Activated gamma-delta T cell (primary cell): ENCODE data around the gene FBXO15.

Source experiments
- DNase-seq: peaks from one replicate; lab custom pipeline; 2025; lab: John Stamatoyannopoulos, UW

Gene FBXO15

GRCh38 chr18:74153793-74154192 is 6.2 kb upstream of the FBXO15 start:
- DNase-seq: no peak

DNA sequence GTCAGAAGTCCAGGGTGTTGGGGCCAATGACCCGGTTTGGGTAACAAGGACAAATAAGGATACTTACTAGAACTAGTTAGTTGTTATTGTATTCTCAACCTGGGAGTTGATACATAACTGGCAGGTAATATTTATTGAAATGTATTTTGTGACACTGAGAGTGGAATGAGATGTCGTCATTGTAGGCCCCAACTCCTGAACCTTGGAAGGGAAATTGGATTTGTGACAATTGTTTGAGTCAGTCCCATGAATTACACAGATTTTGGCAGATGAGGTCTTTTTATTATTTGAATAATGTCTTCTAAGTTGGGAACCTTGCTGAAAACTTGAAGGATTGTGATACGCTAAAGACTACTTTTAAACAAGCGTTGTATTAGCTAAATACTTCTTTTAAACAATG is 5.7 kb upstream of the FBXO15 start:
- no peak for DNase-seq

DNA sequence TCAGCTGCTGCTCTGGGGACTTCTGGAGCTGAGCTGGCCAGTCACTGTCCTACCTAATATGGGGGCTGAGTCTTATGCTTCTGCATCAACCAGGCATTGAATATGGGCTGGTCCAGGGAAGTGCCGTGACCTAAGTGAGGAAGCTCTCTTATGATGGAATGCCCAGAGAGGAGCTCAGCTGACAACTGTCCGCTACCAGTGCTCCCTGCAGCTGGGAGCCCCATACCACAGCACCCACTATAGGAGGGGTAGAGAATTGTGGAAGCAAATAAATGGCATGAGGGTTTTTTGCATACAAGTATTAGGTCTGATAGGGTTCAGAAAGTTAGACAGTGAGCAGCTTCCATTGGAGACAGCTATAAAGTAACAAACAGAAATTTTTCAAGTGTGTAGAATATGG is 5.2 kb upstream of the FBXO15 start:
- no peak for DNase-seq

- no peak for DNase-seq
These were observed 4.6 kb upstream of the FBXO15 start for GRCh38 chr18:74152270-74152669.

- DNase-seq: no peak
These were observed 2.2 kb upstream of the FBXO15 start for GRCh38 chr18:74149878-74150277.

DNA sequence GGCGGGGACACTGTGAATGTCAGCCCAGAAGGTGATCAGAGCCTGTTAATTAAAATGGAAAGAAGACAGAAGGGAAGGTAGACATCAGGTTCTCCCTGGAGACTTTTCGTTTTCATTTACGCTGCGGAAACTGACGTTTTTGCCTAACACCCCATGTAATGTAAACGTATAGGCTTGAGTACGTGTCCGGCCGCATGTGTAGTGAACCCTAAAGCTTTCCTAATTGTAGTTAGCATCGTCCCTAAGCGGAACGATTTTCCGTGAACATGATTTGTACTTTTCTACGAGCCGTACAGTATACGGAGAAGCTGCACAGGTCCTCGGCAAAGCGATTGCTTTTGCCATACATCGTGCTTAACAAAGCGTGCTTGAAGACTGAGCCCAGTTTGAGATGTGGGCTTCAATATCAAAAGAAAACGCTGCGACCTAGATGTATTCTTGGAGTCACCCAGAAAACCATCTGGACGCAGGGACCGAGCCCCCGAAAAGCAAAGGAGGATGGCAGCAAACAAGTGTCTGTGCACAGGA is 973 bp upstream of the FBXO15 start:
- no peak for DNase-seq

GRCh38 chr18:74147491-74147778 is 199 bp downstream of the FBXO15 start:
- DNase-seq: no peak

- DNase-seq: no peak
These were observed 878 bp downstream of the FBXO15 start for GRCh38 chr18:74146756-74147155.

DNA sequence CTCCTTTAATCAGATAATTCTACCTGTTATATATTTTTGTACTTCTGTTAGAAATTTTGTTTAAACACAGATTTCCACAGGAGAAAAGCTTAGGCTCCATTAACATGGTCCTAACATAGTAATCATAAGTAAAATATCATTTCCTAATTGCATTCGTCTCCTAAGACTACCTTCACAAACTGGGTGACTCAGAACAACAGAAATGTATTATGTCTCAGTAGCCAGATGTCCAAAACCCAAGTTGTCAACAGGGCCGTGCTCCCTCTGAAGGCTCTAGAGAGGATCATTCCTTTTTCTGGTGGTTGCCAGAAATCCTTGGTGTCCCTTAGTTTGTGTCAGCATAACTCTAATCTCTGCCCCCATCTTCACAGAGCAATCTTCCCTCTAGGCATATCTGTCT is 5.4 kb downstream of the FBXO15 start:
- DNase-seq: no peak

GRCh38 chr18:74141667-74142066 is 6.0 kb downstream of the FBXO15 start:
- DNase-seq: no peak

- no peak for DNase-seq
These were observed 7.1 kb downstream of the FBXO15 start for GRCh38 chr18:74140582-74140981.

- DNase-seq: no peak
These were observed 7.7 kb downstream of the FBXO15 start for GRCh38 chr18:74139888-74140287.

DNA sequence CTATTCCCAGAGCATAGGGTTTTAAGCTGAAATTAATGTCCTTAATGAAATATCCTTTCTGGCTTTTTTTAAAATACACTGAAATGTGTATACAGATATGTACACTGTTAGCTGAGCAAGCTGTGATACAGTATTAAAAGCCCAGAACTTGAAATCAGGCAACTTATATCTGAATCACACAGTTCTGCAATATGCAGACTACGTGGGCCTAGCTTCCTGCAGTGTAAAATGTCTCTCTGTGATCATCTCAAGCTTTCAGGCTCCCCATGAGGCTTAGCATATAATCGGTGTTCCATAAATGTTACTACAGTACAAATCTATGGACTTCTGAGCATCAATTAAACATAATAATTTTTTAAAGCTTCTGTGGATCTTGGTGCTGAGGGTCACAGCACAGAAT is 8.2 kb downstream of the FBXO15 start:
- no peak for DNase-seq

GRCh38 chr18:74137920-74138538 is 9.6 kb downstream of the FBXO15 start:
- no peak for DNase-seq

DNA sequence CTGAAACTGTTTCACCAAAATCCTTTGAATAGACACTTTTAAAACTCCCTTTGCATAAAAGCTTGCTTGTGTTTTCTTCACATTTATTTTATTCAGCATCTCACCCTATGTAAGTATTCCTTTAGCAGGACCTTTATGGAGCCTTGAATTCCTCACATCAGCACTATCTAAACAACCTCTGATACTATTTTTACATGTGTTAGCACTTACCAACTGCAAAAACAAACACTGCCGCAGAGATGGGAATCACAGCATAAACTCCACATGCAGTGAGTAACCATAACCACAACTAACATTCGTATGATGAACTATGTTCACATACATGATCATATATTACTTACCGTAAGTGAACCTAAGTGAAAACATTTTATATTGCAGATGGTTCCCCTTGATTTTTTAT is 15.4 kb downstream of the FBXO15 start:
- DNase-seq: no peak

GRCh38 chr18:74131124-74131523 is 16.5 kb downstream of the FBXO15 start:
- no peak for DNase-seq

- no peak for DNase-seq
These were observed 19.5 kb downstream of the FBXO15 start for GRCh38 chr18:74128159-74128558.

GRCh38 chr18:74126684-74127655 is 20.7 kb downstream of the FBXO15 start:
- DNase-seq: no peak

DNA sequence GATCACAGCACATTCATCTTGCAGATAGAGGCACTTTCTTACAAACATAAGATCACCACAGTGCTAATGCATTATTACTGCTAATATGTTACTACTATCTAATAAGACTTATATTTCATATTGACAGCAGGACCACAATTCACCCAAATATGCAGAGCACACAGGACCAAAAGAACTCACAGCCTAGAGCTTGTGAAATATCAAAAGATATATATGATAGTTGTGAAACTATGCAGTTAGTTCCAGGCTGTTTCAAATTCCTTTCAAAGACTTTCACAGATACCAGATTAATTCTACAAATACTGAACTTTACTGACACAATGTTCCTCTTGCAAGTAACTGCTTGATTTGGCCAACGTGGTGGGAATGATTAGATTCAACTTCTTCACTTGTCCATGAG is 23.0 kb downstream of the FBXO15 start:
- no peak for DNase-seq

DNA sequence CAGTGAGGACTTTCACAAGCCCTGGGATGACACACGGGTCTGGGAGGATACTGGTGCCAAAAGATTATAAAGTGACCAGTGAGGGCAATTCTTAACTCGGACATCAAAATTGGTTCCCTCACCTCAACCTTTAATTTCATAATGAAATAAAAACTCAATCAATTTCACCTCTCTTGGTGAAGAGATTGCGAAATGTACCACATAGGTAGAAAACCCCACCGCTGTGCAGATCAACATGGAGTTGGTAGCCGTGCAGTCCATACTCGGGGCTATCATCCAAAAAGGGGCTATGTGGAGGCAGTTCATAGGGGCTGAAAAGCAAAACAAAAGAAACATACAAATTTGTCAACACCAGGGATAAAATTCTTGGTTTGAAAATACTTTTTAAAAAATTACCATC is 24.4 kb downstream of the FBXO15 start:
- DNase-seq: no peak

DNA sequence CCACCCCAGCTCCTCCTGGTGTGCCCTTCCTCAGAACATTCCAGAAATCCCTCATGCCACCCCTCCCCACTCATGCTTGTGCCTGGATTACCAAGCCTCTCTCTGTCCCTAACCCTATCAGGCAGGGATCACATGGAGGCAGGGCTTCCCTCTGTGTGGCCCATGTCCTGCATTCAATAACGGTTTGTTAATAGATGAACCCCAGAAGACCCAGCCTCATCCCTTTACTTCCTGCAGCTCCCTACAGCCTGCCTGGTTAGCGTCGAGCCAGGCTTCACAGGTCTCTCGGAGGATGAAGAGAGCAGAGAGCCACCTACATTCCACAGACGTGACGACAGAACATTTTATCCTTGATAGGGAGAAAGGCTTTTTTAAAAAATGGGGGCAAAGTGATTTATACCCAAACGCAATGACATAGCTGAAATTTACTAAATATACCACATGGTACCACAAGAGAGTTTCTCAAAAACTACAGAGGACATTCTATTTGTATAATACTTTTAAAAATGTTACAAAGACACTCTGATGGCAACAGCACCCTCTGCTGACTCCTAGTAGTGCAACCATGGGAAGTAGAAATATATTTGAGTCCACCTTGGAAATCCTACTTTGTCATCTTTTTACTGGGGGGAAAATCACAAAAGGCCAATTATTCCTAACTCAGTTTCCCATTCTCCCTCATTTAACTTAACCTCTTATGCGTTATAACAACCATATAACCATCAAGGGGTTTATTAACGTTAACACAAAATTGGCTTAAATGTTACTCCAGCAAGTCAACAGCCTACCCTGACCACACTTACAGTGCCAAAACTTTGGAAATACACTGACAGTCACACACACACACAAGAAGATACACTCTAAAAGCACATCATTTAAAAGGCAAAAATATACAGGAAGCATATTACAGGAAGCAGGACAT is 30.7 kb downstream of the FBXO15 start:
- no peak for DNase-seq

GRCh38 chr18:74115046-74115445 is 32.6 kb downstream of the FBXO15 start:
- no peak for DNase-seq
